Activated CD8-positive, alpha-beta memory T cell treated with anti-CD3 and anti-CD28 coated beads, Interleukin-2, amount 10 ng/mL, durations not matched to agents 7 days and 5 days (primary cell): Measurements from ENCODE around the gene VGF. TPM values are rescaled to one million over a fixed set of nuclear protein-coding genes. Genes with fewer than 3 reads are reported as not detected.

Experiments
- ATAC-seq: fragments of 150-1000 bp; cut with Tn5 transposase; one replicate; pipeline ENCODE4 v1.10.0; 2021; ENCODE audit warnings: moderate library complexity
- CTCF ChIA-PET: fragments of 350-600 bp; sonication (Branson Sonifier 250); formaldehyde crosslinking; loops from one replicate; lab custom pipeline; 2021; ENCODE audit warnings: antibody characterized with exemption; lab: Charles Lee
- DNase-seq: peaks from one replicate; pipeline ENCODE4 v3.0.0-alpha.2; 2020
- H3K27ac Mint-ChIP-seq: one replicate; pipeline ENCODE4 v1.8.0; 2021; ENCODE audit warnings: mild to moderate bottlenecking, mixed read lengths
- H3K27me3 Mint-ChIP-seq: one replicate; pipeline ENCODE4 v1.8.0; 2021; ENCODE audit warnings: mixed read lengths
- H3K36me3 Mint-ChIP-seq: one replicate; pipeline ENCODE4 v1.8.0; 2021; ENCODE audit warnings: mild to moderate bottlenecking, mixed read lengths
- H3K4me1 Mint-ChIP-seq: one replicate; pipeline ENCODE4 v1.8.0; 2021; ENCODE audit warnings: mixed read lengths
- H3K4me3 Mint-ChIP-seq: one replicate; pipeline ENCODE4 v1.8.0; 2021; ENCODE audit warnings: mild to moderate bottlenecking, moderate library complexity, mixed read lengths
- H3K9me3 Mint-ChIP-seq: one replicate; pipeline ENCODE4 v1.8.0; 2022; ENCODE audit warnings: low read depth, mixed read lengths
- total RNA-seq, 2 experiments: library from RNA; stranded (reverse); gene quantifications; one replicate each; pipeline ENCODE4 v1.2.3, GENCODE V29; 2021

Gene VGF
- total RNA-seq, 2 experiments from 2014 or later = 0.44 to 0.66 TPM

DNA sequence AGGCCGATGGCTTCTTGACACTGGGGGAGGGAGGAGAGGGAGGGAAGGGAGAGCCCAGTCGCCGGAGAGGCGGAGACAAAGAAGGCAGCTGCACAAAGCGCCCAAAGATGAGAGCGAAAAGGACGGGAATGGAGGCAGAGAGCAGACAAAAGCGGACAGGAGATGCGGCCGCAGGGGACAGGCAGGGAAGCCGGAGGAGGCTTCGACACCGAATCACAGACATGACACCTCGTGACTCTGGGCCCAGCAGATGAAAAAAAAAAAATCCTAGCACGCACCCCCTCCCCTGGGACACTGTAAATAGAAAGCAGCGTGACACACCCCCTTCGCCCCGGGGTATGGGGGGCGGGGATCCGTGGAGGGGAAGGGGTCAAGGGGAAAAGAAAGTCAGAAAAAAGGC, 13.7 kb upstream of the VGF start:
- H3K36me3 Mint-ChIP-seq = no peaks in the 10 kb centered on the region
- CTCF ChIA-PET = interaction anchor here (1.6 to 4.0 kb wide), 2 partner anchors 13 to 35 kb away, joined by 5 to 24 read pairs; no protein-coding TSS in a partner anchor
- DNase-seq (no peak), ATAC-seq (no peak)
- no peak overlapping the region for H3K27ac Mint-ChIP-seq
- no peaks in the 10 kb centered on the region for H3K9me3 Mint-ChIP-seq
- peaks cover 67% of the 10 kb centered on the region for H3K27me3 Mint-ChIP-seq
- peaks cover 6% of the 10 kb centered on the region for H3K4me1 Mint-ChIP-seq
- no peak overlapping the region for H3K4me3 Mint-ChIP-seq

DNA sequence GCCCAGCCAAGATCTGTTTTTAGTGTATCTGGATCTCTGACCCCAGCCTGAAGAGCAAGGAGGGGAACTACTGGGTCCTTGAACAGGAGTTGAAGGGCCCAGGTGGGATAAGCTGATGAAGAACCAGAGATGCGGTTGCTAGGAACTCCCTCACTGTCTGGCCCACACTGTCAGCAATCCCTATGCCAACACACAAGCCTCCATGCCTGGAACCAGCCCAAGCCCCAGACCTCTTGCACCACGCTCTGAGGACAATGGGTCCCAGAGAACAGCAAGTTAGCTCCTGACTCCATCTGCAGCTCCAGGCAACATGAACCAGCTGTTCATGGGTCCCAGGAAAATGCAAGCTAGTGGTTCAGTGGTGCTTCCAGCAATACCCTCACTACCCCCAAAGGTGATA, 12.3 kb upstream of the VGF start:
- no peak for ATAC-seq
- CTCF ChIA-PET = interaction anchor here (1.0 to 4.0 kb wide), 5 partner anchors 14 to 66 kb away, joined by 3 to 24 read pairs (median 7); no protein-coding TSS in a partner anchor
- no peak for DNase-seq

DNA sequence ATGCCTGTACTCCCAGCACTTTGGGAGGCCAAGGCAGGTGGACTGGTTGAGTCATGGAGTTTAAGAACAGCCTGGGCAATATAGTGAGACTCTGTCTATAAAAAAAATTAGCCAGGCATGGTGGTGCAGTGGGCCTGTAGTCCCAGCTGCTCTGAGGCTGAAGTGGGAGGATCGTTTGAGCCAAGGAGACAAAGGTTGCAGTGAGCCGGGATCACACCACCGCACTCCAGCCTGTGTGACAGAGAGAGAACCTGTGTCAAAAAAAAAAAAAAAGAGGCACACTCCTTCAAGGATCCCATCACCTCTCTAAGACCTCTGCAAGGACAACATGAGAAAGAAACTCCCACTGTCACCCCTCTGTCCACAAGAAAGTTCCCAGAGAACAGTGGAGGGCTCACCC, 10.3 kb upstream of the VGF start:
- CTCF ChIA-PET = interaction anchor here (2.5 to 4.0 kb wide), 4 partner anchors 13 to 68 kb away, joined by 7 to 24 read pairs (median 15); no protein-coding TSS in a partner anchor
- H3K4me1 Mint-ChIP-seq = peaks cover 22% of the 10 kb centered on the region
- no peak for DNase-seq
- ATAC-seq = no peak
- no peaks in the 10 kb centered on the region for H3K9me3 Mint-ChIP-seq
- peaks cover 83% of the 10 kb centered on the region for H3K27me3 Mint-ChIP-seq
- H3K4me3 Mint-ChIP-seq = no peak overlapping the region
- H3K27ac Mint-ChIP-seq = no peak overlapping the region
- no peaks in the 10 kb centered on the region for H3K36me3 Mint-ChIP-seq

More for the DNA sequence above, 12.3 kb upstream of the VGF start:
- peaks cover 15% of the 10 kb centered on the region for H3K4me1 Mint-ChIP-seq
- H3K4me3 Mint-ChIP-seq = no peak overlapping the region
- no peaks in the 10 kb centered on the region for H3K36me3 Mint-ChIP-seq
- peaks cover 78% of the 10 kb centered on the region for H3K27me3 Mint-ChIP-seq
- H3K27ac Mint-ChIP-seq = no peak overlapping the region
- H3K9me3 Mint-ChIP-seq = no peaks in the 10 kb centered on the region

DNA sequence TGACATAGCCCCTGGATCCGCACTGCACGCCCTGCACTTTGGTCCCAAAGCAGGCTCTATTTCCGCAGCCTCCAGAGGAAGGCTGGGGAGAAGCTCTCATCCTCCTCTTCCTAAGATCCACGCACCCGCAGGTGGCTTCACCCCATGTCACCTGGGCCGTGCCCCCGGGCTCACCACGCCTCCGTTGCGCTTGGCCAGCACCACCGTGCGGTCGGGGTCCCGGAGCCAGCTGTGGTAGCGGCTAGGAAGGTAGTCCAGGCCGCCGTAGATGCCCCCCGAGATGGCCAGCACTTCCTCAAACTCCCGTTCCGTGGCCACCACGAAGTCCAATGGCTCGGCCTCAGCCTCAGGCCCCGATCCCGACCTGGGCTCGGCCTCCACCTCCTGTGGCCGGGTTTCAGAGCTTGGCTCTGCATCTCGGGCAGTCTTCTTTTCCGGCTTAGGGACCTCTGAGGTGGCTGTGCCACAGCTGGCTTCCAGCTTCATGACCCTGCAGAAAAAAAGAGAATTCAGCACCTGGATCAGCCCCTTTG, 9.0 kb upstream of the VGF start:
- DNase-seq (no peak), ATAC-seq (no peak)
- CTCF ChIA-PET = interaction anchor here (0.7 to 3.1 kb wide), 16 partner anchors 9 to 1795 kb away, joined by 3 to 37 read pairs (median 4); partner anchors contain the start of genes AP1S1, PLOD3, SLC12A9 and VGF
- no peaks in the 10 kb centered on the region for H3K9me3 Mint-ChIP-seq
- no peaks in the 10 kb centered on the region for H3K36me3 Mint-ChIP-seq
- peaks cover 32% of the 10 kb centered on the region for H3K4me1 Mint-ChIP-seq
- H3K27me3 Mint-ChIP-seq = peaks cover 92% of the 10 kb centered on the region
- peak overlapping the region; percentile 17 for H3K4me3 Mint-ChIP-seq
- no peak overlapping the region for H3K27ac Mint-ChIP-seq

DNA sequence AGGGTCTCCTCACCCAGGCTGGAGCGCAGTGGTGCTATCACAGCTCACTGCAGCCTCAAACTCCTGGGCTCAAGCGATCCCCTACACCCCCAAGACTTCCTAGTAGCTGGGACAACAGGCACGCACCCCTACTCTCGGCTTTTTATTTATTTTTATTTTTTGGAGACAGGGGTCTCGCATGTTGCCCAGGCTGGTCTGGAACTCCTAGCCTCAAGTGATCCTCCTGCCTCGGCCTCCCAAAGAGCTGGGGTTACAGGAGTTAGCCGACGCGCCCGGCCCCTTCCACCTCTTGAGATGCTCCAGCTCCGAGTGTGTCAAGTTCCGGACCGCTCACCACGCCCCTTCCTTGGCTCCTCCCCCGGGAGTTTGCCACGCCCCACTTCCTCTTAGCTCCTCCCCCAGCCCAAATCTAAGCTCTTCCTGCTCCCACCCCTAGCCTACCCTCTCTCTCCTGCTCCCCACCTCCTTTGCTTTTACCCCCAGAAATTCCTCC, 8.4 kb upstream of the VGF start:
- H3K4me3 Mint-ChIP-seq = peak overlapping the region; percentile 17
- CTCF ChIA-PET = interaction anchor here (0.7 to 3.1 kb wide), 17 partner anchors 8 to 1795 kb away, joined by 3 to 37 read pairs (median 3); partner anchors contain the start of genes AP1S1, PLOD3, SLC12A9 and VGF
- H3K27me3 Mint-ChIP-seq = peaks cover 92% of the 10 kb centered on the region
- H3K27ac Mint-ChIP-seq = no peak overlapping the region
- peaks cover 37% of the 10 kb centered on the region for H3K4me1 Mint-ChIP-seq
- DNase-seq = peak; percentile 83
- peak; percentile 87 for ATAC-seq
- H3K9me3 Mint-ChIP-seq = no peaks in the 10 kb centered on the region
- H3K36me3 Mint-ChIP-seq = no peaks in the 10 kb centered on the region

DNA sequence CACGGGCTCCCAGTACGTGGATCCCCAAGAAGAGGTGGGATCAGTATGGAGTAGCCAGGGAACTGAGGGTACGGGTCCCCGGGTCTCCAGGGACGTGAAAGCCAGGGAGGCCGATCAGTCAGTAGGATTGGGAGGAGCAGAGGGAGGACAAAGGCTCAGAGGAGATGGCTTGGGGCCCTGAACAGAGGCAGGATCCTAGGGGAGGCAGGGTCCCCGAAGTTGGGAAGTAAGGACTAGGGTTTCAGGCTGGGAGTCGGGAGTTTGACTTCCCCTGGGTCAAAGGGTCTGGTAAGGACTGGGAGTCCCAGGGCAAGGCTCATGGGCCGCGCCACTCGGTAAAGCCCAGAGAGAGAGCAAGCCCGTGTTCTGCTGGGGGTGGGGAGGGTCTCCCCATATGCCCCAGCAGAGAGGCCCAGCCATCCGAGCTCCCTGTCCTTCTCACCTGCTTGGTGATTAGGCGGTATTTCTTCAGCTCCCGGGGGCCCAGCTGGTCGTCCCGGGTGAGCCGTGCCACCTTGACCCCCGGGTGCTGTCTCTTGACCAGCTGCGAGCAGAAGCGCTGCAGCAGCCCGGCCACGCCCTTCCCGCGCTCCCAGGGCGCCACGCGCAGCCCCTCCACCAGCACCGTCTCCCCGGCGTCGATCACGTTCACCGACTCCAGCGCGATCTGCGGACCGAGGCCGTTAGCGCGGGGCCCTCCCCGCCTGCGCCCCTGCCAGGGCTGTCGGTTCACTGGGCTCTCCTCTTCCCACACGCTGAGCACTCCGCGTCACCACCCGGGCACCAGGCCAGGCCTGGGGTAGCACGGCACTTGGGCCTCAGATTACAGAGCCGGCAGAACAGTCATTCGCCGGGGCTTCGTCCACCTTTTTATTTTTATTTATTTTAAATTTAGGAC, 7.7 kb upstream of the VGF start:
- peaks cover 94% of the 10 kb centered on the region for H3K27me3 Mint-ChIP-seq
- ATAC-seq (peak; percentile 16), DNase-seq (no peak)
- H3K27ac Mint-ChIP-seq = no peak overlapping the region
- CTCF ChIA-PET = interaction anchor here (0.8 to 3.1 kb wide), 12 partner anchors 8 to 279 kb away, joined by 3 to 37 read pairs (median 6); partner anchors contain the start of genes AP1S1, PLOD3, VGF and ZNHIT1
- H3K4me1 Mint-ChIP-seq = peaks cover 40% of the 10 kb centered on the region
- H3K9me3 Mint-ChIP-seq = no peaks in the 10 kb centered on the region
- H3K4me3 Mint-ChIP-seq = peak overlapping the region; percentile 22
- H3K36me3 Mint-ChIP-seq = no peaks in the 10 kb centered on the region

DNA sequence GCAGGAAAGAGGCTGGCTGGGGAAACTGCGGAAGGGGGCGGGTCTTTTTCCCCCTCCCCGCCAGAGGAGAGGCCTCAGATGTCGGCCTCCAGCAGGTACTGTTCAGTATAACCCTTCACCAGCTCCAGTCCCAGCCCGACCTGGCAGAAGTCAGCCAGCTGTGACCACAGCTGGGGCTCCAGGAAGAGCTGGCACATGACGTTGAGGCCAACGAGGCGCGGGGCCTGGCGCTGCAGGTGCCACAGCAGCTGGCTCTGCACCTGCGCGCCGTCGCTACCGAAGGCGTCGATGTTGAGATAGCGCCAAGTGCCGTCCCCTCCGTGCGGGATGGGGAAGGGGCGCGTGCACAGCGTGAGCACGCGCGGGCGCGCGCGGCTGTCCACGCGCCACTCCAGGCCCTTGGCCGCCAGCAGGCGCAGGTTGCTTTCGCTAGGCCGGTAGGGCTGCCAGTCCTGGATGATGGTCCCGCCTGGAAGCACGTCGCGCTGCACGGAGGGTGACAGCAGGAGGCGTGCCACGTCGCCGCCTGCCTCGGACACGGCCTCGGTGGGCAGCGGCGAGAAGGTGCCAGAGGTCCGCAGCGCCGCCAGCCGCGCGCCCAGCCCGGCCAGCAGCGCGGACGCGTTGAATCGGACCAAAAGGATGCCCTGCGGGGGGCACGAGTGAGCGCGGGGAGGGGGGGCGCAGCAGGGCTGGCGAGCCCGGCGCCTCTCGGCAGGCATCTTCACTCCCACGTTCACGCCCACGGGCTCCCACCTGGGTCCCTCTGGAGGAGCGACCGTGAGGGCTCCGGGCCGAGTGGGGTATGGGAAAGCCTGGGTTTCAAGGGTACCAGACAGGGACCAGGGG, 6.9 kb upstream of the VGF start:
- no peak overlapping the region for H3K27ac Mint-ChIP-seq
- CTCF ChIA-PET = interaction anchor here (0.9 to 3.0 kb wide), 9 partner anchors 7 to 111 kb away, joined by 3 to 37 read pairs (median 6); partner anchors contain the start of genes PLOD3, VGF and ZNHIT1
- DNase-seq (no peak), ATAC-seq (no peak)
- no peaks in the 10 kb centered on the region for H3K36me3 Mint-ChIP-seq
- no peak overlapping the region for H3K4me3 Mint-ChIP-seq
- peaks cover 43% of the 10 kb centered on the region for H3K4me1 Mint-ChIP-seq
- H3K9me3 Mint-ChIP-seq = no peaks in the 10 kb centered on the region
- peaks cover 94% of the 10 kb centered on the region for H3K27me3 Mint-ChIP-seq

DNA sequence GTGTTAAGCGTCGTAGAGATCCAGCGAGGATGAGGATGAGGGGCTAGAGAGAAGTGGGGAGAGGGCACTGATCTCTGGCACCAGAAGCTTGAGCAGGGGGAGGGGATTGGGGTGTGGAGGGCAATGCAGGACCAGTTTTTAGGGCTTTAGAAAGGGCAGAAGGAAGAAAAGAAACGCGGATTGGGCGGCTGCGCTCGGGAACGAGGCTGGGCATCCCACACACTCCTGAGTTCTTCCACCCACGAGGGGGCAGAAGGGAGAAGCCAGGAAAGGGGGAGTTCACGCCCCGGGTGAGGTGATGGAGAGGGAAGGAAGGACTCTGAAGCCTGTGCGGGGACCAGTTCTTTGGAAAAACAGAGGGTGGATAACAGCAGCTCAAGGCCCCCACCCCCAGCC, 6.1 kb upstream of the VGF start:
- H3K4me1 Mint-ChIP-seq = peaks cover 46% of the 10 kb centered on the region
- no peak overlapping the region for H3K4me3 Mint-ChIP-seq

DNA sequence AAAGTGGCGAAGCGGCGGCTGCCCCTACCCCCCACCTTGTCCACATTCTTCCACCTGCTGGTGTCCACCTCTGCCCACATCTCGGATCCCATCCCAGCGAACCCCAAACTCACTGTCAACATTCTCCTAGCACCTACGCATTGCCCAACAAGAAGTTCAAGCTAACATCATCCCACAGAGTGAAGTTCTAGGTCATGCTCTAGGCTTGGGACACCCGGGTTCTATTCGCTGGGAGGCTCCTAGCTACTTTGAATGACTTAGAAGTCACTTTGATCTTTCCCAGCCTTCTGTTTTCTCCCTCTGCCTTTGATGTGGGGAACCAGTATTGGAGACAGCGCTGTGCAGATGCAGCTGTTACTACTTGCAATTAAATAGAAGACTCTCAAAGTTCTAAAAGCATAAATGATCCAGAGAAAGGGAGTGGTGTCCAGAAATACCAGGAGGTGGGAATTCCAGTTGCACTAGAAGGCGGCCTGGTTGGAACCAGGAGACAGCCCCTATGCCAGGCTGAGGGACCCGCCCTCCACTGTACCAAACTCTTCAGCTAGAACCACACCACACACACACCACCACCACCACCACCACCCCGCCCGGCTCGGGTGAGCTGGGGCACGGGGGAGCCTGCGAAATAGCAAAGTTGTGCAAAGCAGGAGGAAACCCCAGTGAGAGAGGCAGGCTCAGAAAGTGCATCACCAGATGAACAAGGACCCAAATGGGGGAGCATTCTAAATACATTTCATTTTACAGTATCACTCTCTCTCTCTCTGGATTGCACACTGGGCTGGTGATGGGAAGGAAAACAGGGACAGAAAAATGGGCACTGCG, 5.5 kb upstream of the VGF start:
- Mint-ChIP-seq H3K27ac (no peak overlapping the region), H3K9me3 (no peaks in the 10 kb centered on the region), H3K27me3 (peaks cover 92% of the 10 kb centered on the region), H3K36me3 (no peaks in the 10 kb centered on the region), H3K4me1 (peaks cover 51% of the 10 kb centered on the region), H3K4me3 (no peak overlapping the region)
- no peak for ATAC-seq
- CTCF ChIA-PET = interaction anchor here (1.0 to 3.0 kb wide), 12 partner anchors 13 to 112 kb away, joined by 3 to 28 read pairs (median 4); partner anchors contain the start of genes PLOD3 and ZNHIT1
- DNase-seq = no peak

More for the DNA sequence above, 6.1 kb upstream of the VGF start:
- Mint-ChIP-seq H3K9me3 (no peaks in the 10 kb centered on the region), H3K27ac (no peak overlapping the region), H3K36me3 (no peaks in the 10 kb centered on the region), H3K27me3 (peaks cover 92% of the 10 kb centered on the region)
- ATAC-seq (no peak), DNase-seq (no peak)
- CTCF ChIA-PET = interaction anchor here (0.9 to 3.0 kb wide), 12 partner anchors 11 to 111 kb away, joined by 3 to 28 read pairs (median 4); partner anchors contain the start of genes PLOD3 and ZNHIT1

DNA sequence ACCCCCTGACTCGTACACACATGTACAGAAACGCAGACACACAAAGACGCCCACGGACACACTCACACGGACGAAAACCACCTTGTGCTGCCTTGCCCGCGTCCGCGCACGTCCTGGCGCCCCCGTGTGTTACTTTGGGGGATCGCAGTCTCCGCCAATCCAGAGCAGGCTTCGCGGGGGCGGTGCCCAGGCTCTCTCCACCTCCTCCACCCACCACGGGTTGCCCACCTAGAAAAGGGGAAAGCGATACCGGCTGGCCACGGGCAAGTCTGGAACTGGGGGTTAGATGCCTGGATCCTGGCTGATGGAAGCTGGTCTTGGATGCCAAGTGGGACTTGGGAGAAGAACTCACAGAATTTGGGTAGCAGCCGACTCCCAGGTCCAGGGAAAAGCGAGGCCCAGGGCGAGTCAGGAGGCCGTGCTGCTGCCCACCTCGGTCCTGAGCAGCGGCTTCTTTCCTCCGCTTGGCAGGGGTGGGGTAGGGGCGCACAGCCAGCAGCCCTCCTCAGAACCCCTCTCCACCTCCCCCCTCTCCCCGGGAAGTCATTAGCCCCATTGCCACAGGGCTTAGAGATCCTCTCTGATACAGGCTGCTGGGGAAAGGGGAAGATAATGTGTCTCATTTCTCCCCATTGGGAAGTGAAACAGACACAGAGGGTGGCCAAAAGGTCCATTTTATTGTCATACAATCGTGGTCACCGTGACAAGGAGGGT, 4.6 kb upstream of the VGF start:
- Mint-ChIP-seq H3K27me3 (peaks cover 92% of the 10 kb centered on the region), H3K4me3 (peak overlapping the region; percentile 12), H3K36me3 (no peaks in the 10 kb centered on the region), H3K9me3 (no peaks in the 10 kb centered on the region), H3K27ac (no peak overlapping the region), H3K4me1 (peaks cover 58% of the 10 kb centered on the region)
- ATAC-seq = peak; percentile 54
- peak; percentile 86 for DNase-seq
- CTCF ChIA-PET = interaction anchor here (1.0 to 3.0 kb wide), 10 partner anchors 14 to 74 kb away, joined by 3 to 28 read pairs (median 4); partner anchors contain the start of genes PLOD3 and ZNHIT1

DNA sequence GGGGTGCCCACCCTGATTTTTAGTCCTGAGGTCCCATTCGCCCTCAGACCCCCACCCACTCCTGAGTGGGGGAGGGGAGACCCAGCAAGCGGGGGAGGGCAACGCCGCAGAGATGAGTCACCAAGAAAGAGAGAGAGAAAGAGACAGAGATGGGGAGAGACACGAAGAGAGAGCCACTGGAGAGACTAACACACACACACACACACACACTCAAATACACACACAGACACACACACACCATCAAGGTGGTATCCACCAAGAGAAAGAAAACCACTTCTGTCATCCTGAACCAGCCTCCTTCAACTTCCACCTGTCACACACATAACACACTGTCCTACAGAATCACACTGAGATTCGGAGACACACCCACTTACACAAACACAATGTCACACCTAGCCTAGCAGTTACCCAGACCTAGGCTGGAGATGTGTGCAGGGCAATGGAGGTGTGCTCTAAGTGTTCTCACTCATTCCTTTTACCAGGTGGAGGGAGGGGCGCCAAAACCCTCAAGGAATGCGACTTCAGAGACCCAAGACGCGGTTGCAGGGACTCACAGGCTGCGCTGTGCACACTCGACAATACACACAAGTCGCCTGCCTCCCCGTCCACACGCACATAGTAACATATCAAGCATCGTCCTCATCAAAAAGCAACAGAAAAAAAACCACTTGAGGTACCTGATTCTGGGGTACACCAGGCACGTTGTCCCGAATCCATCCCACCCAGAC, 3.9 kb upstream of the VGF start:
- CTCF ChIA-PET = interaction anchor here (1.5 to 3.0 kb wide), 4 partner anchors 22 to 25 kb away, joined by 6 to 20 read pairs (median 16); no protein-coding TSS in a partner anchor
- Mint-ChIP-seq H3K27me3 (peaks cover 92% of the 10 kb centered on the region), H3K4me1 (peaks cover 55% of the 10 kb centered on the region), H3K36me3 (no peaks in the 10 kb centered on the region), H3K4me3 (peak overlapping the region; percentile 12), H3K9me3 (no peaks in the 10 kb centered on the region), H3K27ac (no peak overlapping the region)
- DNase-seq = no peak
- ATAC-seq = no peak
